Thoracic aorta (tissue), 2 donors: ENCODE results near the gene ULBP3. TPM values are rescaled to one million over a fixed set of nuclear protein-coding genes. Genes with fewer than 3 reads are reported as not detected.
A peak's percentile ranks its signal among the peaks of the same experiment; 100 is the strongest.

Experiments used
- ATAC-seq: fragments of 150-250 bp; one replicate; pipeline ENCODE4 v1.8.0; 2017; ENCODE audit warnings: low read depth; ENCODE audit not compliant: insufficient number of reproducible peaks, low FRiP score
- DNase-seq: peaks from one replicate; pipeline ENCODE4 v3.0.0-alpha.2; 2020; ENCODE audit warnings: low spot score
- H3K27ac ChIP-seq, 2 donors: fragments of 200-600 bp; sonication (generic); 1 replicate in 1 of 2; 2 replicates in 1 of 2; pipeline ENCODE4 v1.5.1; 2016; ENCODE audit warnings: mild to moderate bottlenecking in 2 of 2, moderate library complexity in 2 of 2
- H3K27me3 ChIP-seq: fragments of 200-600 bp; sonication (generic); replicated peaks from 2 replicates; pipeline ENCODE4 v1.6.0; 2016; ENCODE audit warnings: mild to moderate bottlenecking; ENCODE audit not compliant: insufficient read depth
- H3K36me3 ChIP-seq: fragments of 200-600 bp; sonication (generic); one replicate; pipeline ENCODE4 v1.5.1; 2016
- H3K4me1 ChIP-seq, 2 donors: fragments of 200-600 bp; sonication (generic); 1 replicate in 1 of 2; 2 replicates in 1 of 2; pipeline versions ENCODE4 v1.5.1 to v1.6.0; 2016; ENCODE audit warnings: low read depth in 2 of 2, mild to moderate bottlenecking in 1 of 2; ENCODE audit not compliant: control insufficient read depth in 1 of 2
- H3K4me3 ChIP-seq: fragments of 200-600 bp; sonication (generic); 2 replicates; pipeline ENCODE4 v1.5.1; 2016; ENCODE audit warnings: mild to moderate bottlenecking
- H3K9me3 ChIP-seq: fragments of 200-600 bp; sonication (generic); 2 replicates; pipeline ENCODE4 v1.5.1; 2016
- CTCF ChIP-seq: fragments of 200-600 bp; sonication (generic); IDR thresholded peaks from one replicate; pipeline ENCODE4 v1.5.1; 2019; ENCODE audit warnings: antibody characterized with exemption
- total RNA-seq, 2 donors: library from RNA; depleted of rRNA; stranded (reverse); fragments of >200 nt; gene quantifications; one replicate each; pipeline versions ENCODE4 v1.1.0 to v1.2.3, GENCODE V29; 2016

The ULBP3 gene
- total RNA-seq, 2 donors from 2014 or later: 0.78 to 3.0 TPM

GRCh38 chr6:150072201-150072600, 3.3 kb upstream of the ULBP3 start:
- no peak overlapping the region for H3K27ac ChIP-seq
- no peaks in the 10 kb centered on the region for H3K9me3 ChIP-seq
- TF ChIP-seq CTCF: no peak
- no peak overlapping the region for H3K4me3 ChIP-seq
- DNase-seq (peak; percentile 26), ATAC-seq (no peak)
- H3K36me3 ChIP-seq: no peaks in the 10 kb centered on the region
- H3K27me3 ChIP-seq: no peaks in the 10 kb centered on the region
- peaks cover 4 to 9% of the 10 kb centered on the region in 2 donors for H3K4me1 ChIP-seq

GRCh38 chr6:150070236-150070818, 1.4 kb upstream of the ULBP3 start:
- DNase-seq: no peak
- Histone ChIP-seq H3K4me3 (no peak overlapping the region), H3K36me3 (no peaks in the 10 kb centered on the region), H3K27me3 (no peaks in the 10 kb centered on the region), H3K9me3 (no peaks in the 10 kb centered on the region), H3K4me1 (peaks cover 4 to 9% of the 10 kb centered on the region in 2 donors), H3K27ac (no peak overlapping the region)
- TF ChIP-seq CTCF: no peak
- ATAC-seq: no peak

- ATAC-seq (no peak), DNase-seq (no peak)
- no peak for TF ChIP-seq CTCF
- H3K27me3 ChIP-seq: no peaks in the 10 kb centered on the region
- H3K36me3 ChIP-seq: no peaks in the 10 kb centered on the region
- H3K4me1 ChIP-seq: peaks cover 4 to 9% of the 10 kb centered on the region in 2 donors
- no peak overlapping the region for H3K27ac ChIP-seq
- no peak overlapping the region for H3K4me3 ChIP-seq
- H3K9me3 ChIP-seq: no peaks in the 10 kb centered on the region
These were observed 785 bp upstream of the ULBP3 start for GRCh38 chr6:150069706-150070105.

DNA sequence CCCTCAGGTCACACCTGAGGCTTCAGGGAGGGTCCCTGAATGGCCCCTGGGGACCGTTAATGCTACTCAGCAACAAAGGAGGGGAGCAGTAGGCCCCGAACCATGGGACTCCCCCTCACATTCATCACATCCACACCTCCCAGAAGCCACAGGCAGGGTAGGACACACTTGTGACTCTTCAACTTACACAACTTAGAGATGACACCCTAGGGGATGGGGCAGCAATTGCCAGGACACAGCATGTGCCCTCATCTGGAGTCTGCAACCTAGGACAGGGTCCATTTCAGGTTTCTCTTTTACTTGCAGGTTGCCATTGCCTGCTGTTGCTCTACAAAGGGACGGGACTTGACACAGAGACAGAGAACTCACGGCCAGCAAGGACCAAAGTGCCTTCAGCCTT, 770 bp downstream of the ULBP3 start:
- TF ChIP-seq CTCF: no peak
- Histone ChIP-seq H3K27ac (no peak overlapping the region), H3K4me3 (peak overlapping the region; percentile 79), H3K27me3 (no peaks in the 10 kb centered on the region), H3K36me3 (no peaks in the 10 kb centered on the region), H3K4me1 (peaks cover 4 to 9% of the 10 kb centered on the region in 2 donors), H3K9me3 (no peaks in the 10 kb centered on the region)
- DNase-seq (no peak), ATAC-seq (no peak)

DNA sequence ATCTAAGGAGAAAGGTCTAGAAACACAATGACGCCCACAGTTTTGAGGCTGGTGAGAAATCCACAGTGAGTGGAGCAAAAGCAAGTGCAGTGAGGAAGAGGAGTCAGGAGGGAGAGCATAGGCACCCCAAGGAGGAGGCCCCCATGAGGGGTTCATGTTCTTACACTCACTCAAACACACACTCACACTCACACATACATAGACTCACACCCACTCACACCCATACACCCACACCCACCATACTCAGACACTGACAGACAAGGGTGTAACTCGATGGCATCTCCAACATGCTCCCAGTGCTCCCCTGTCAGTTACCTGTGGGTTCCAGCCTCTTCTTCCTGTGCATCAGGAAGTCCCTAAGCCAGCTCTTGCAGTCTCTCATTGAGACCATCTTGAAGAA, 3.8 kb downstream of the ULBP3 start:
- TF ChIP-seq CTCF: no peak
- no peaks in the 10 kb centered on the region for H3K27me3 ChIP-seq
- ATAC-seq (no peak), DNase-seq (no peak)
- H3K4me3 ChIP-seq: no peak overlapping the region
- H3K27ac ChIP-seq: no peak overlapping the region
- H3K36me3 ChIP-seq: no peaks in the 10 kb centered on the region
- peaks cover 4 to 9% of the 10 kb centered on the region in 2 donors for H3K4me1 ChIP-seq
- no peaks in the 10 kb centered on the region for H3K9me3 ChIP-seq
